Measurements from ENCODE around the gene RNF121.

GRCh38 chr11:72039031-72039855 lies 110.4 kb downstream of the RNF121 start:
- TF ChIP-seq EP300 (IDR thresholded peaks at IDR 0.05) (no peak), POLR2A (IDR thresholded peaks at IDR 0.05) (no peak)
- TF ChIP-seq, protein P1, sequence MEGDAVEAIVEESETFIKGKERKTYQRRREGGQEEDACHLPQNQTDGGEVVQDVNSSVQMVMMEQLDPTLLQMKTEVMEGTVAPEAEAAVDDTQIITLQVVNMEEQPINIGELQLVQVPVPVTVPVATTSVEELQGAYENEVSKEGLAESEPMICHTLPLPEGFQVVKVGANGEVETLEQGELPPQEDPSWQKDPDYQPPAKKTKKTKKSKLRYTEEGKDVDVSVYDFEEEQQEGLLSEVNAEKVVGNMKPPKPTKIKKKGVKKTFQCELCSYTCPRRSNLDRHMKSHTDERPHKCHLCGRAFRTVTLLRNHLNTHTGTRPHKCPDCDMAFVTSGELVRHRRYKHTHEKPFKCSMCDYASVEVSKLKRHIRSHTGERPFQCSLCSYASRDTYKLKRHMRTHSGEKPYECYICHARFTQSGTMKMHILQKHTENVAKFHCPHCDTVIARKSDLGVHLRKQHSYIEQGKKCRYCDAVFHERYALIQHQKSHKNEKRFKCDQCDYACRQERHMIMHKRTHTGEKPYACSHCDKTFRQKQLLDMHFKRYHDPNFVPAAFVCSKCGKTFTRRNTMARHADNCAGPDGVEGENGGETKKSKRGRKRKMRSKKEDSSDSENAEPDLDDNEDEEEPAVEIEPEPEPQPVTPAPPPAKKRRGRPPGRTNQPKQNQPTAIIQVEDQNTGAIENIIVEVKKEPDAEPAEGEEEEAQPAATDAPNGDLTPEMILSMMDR (IDR thresholded peaks at IDR 0.05), result no peak

All from ovary (tissue), 3 donors.